A549 (cell line): Measurements from ENCODE around the gene LAPTM5.

Source experiments
- CHD4 ChIP-seq: fragments of 200-600 bp; sonication (generic); IDR thresholded peaks from 2 replicates; pipeline ENCODE4 v1.6.1; 2016; ENCODE audit warnings: antibody characterized with exemption, mild to moderate bottlenecking, borderline replicate concordance
- EP300 ChIP-seq, 2 experiments: fragments of >200 bp; sonication (Bioruptor Twin); formaldehyde crosslinking; IDR thresholded peaks; 2 replicates in 1 of 2; 3 replicates in 1 of 2; pipeline ENCODE4 v1.6.1; 2016 to 2017
- ESRRA ChIP-seq: fragments of 150-350 bp; IDR thresholded peaks from 2 replicates; pipeline ENCODE4 v1.6.1; 2014; ENCODE audit warnings: mild to moderate bottlenecking, low read length, borderline replicate concordance
- FOSL2 ChIP-seq, 2 experiments: fragments of 450-650 bp in 1 of 2; fragments of >200 bp in 1 of 2; sonication (Bioruptor Twin) in 1 of 2; formaldehyde crosslinking; IDR thresholded peaks; 2 replicates each; pipeline versions ENCODE4 v1.5.0 to v1.6.1; 2016 to 2020; ENCODE audit warnings: mild to moderate bottlenecking in 1 of 2, moderate library complexity in 1 of 2
- HOXA7 ChIP-seq: fragments of 250-450 bp; sonication (Bioruptor Pico); IDR thresholded peaks from 2 replicates; pipeline ENCODE4 v1.5.0; 2020; ENCODE audit warnings: mild to moderate bottlenecking, moderate library complexity
- POLR2A ChIP-seq: IDR thresholded peaks from 2 replicates; pipeline ENCODE4 v1.6.1; 2012; ENCODE audit warnings: mild to moderate bottlenecking, low read length
- POLR2AphosphoS2 ChIP-seq: conservative IDR thresholded peaks from 2 replicates; pipeline ENCODE4 v1.6.1; 2012; ENCODE audit warnings: low read length, improper control_type of control experiment, inconsistent platforms
- SMC3 ChIP-seq: fragments of >200 bp; sonication (Bioruptor Twin); formaldehyde crosslinking; IDR thresholded peaks from 3 replicates; pipeline ENCODE4 v1.6.1; 2018; ENCODE audit warnings: inconsistent platforms
- TF ChIP-seq, protein P1 (sequence below): fragments of >200 bp; sonication (Bioruptor Twin); formaldehyde crosslinking; IDR thresholded peaks from 3 replicates; pipeline ENCODE4 v1.5.1; 2016

DNA sequence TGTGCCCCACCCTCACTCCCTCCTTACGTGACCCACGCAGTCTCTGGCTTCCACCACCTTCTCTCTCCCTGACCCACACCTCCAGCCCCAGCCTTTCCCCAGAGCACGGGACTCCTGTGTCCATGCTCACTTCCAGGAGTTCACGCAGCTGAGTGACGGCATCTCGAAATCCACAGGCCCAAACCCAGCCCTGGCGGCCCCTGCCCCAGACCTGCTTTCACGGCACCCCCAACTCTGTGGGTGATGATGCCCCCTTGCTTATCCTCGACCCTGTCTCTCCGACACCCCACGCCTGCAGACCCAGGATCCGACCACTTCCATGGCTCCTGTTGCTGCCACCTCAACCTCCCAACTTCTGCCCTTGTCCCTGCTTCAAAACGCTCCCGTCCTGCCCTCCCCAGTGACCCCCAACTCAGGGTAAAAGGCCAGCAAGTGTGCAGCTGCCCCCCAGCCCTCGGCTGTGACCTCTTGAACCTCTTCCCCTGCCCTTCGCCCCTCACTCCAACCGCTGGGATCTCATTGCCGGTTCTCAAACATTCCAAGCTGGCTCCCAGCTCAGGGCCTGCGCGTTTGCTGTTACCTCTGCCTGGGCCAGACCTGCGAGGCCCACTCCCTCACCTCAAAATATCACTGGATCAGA, 30.4 kb upstream of the LAPTM5 start:
- TF ChIP-seq, protein P1, sequence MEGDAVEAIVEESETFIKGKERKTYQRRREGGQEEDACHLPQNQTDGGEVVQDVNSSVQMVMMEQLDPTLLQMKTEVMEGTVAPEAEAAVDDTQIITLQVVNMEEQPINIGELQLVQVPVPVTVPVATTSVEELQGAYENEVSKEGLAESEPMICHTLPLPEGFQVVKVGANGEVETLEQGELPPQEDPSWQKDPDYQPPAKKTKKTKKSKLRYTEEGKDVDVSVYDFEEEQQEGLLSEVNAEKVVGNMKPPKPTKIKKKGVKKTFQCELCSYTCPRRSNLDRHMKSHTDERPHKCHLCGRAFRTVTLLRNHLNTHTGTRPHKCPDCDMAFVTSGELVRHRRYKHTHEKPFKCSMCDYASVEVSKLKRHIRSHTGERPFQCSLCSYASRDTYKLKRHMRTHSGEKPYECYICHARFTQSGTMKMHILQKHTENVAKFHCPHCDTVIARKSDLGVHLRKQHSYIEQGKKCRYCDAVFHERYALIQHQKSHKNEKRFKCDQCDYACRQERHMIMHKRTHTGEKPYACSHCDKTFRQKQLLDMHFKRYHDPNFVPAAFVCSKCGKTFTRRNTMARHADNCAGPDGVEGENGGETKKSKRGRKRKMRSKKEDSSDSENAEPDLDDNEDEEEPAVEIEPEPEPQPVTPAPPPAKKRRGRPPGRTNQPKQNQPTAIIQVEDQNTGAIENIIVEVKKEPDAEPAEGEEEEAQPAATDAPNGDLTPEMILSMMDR = no peak
- TF ChIP-seq POLR2A (no peak), HOXA7 (no peak), EP300 (IDR thresholded peaks at IDR 0.05) (no peak), FOSL2 (IDR thresholded peaks at IDR 0.05) (no peak), FOSL2 (CRISPR knock-in tag; IDR thresholded peaks at IDR 0.05) (no peak), ESRRA (no peak), SMC3 (no peak), POLR2AphosphoS2 (no peak), CHD4 (no peak)
